BJ (cell line): ENCODE results near the gene CDC6. TPM values are rescaled to one million over a fixed set of nuclear protein-coding genes. Genes with fewer than 3 reads are reported as not detected.
A peak's percentile ranks its signal among the peaks of the same experiment; 100 is the strongest.

ENCODE experiments used
- CTCF ChIA-PET: fragments of 350-600 bp; formaldehyde crosslinking; extraction: SDS; loops from one replicate; lab custom pipeline; 2021; ENCODE audit warnings: antibody characterized with exemption, inconsistent platforms; lab: Yijun Ruan, JAX
- POLR2A ChIA-PET: fragments of 300-600 bp; sonication (Branson Sonifier 250); formaldehyde crosslinking; extraction: SDS; loops from one replicate; lab custom pipeline; 2021; ENCODE audit warnings: antibody characterized with exemption; lab: Charles Lee
- DNase-seq: peaks from one replicate; pipeline ENCODE4 v3.0.0-alpha.2; 2011; ENCODE audit warnings: low read depth
- H3K27me3 ChIP-seq: 2 replicates; pipeline ENCODE4 v1.6.0; 2011; ENCODE audit warnings: low read length; ENCODE audit not compliant: control insufficient read depth, insufficient read depth
- H3K36me3 ChIP-seq: 2 replicates; pipeline ENCODE4 v1.5.1; 2011; ENCODE audit warnings: low read length; ENCODE audit not compliant: control insufficient read depth, insufficient read depth
- H3K4me3 ChIP-seq: 2 replicates; pipeline ENCODE4 v1.5.1; 2011; ENCODE audit warnings: low read depth, mild to moderate bottlenecking, control low read depth, low read length
- polyA plus RNA-seq: library from polyadenylated mRNA; depleted of rRNA; stranded (reverse); fragments of >200 nt; gene quantifications from 2 replicates; pipeline ENCODE4 v1.2.3, GENCODE V29; 2011
- TF ChIP-seq, protein P1 (sequence below): IDR thresholded peaks from 2 replicates; pipeline ENCODE4 v1.5.1; 2011; ENCODE audit warnings: low read depth, mild to moderate bottlenecking, control low read depth, inconsistent platforms, low read length, moderate library complexity; ENCODE audit not compliant: insufficient read depth

The CDC6 gene
- polyA plus RNA-seq, 1 experiment = 5.6 TPM

DNA sequence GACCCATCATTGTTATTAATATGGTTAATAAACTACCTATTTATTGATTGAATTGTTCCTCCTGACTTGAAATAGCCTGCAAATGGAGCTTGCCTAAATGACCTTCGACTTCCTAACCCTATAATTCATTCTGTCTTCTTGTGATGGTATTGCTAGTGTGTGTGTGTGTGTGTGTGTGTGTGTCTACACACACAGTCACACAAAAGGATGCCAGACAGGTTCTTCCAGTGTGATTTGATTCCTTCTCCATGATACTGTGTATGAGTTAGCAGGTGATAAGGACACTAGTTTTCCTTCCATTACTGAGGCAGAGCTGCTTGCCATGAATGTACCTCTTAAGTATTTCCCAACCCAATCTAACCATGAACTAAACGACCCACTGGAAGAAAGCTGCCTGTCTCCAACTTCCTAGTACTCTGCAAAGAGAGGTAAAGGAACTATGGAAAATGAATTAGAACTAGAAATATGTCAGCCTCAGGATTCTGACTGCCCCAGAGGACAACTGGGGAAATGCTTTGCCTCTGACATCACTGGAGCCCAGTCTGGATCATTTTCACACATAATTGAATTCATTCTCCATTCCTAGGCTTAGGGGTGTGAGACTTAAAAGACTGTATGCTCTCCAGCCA, 3.5 kb upstream of the CDC6 start:
- no peaks in the 10 kb centered on the region for H3K27me3 ChIP-seq
- CTCF ChIA-PET = interaction anchor here (0.6 to 2.7 kb wide), 17 partner anchors 9 to 499 kb away, joined by 3 to 16 read pairs (median 4); partner anchors contain the start of genes CSF3 and WIPF2
- peak overlapping the region; percentile 24 for H3K4me3 ChIP-seq
- POLR2A ChIA-PET = interaction anchor here (0.5 to 0.9 kb wide), 2 partner anchors 41 to 1283 kb away, joined by 3 to 5 read pairs; no protein-coding TSS in a partner anchor
- DNase-seq = peak; percentile 70
- H3K36me3 ChIP-seq = peaks cover 4% of the 10 kb centered on the region; the same call in 1 of the 2 replicates
- TF ChIP-seq, protein P1, sequence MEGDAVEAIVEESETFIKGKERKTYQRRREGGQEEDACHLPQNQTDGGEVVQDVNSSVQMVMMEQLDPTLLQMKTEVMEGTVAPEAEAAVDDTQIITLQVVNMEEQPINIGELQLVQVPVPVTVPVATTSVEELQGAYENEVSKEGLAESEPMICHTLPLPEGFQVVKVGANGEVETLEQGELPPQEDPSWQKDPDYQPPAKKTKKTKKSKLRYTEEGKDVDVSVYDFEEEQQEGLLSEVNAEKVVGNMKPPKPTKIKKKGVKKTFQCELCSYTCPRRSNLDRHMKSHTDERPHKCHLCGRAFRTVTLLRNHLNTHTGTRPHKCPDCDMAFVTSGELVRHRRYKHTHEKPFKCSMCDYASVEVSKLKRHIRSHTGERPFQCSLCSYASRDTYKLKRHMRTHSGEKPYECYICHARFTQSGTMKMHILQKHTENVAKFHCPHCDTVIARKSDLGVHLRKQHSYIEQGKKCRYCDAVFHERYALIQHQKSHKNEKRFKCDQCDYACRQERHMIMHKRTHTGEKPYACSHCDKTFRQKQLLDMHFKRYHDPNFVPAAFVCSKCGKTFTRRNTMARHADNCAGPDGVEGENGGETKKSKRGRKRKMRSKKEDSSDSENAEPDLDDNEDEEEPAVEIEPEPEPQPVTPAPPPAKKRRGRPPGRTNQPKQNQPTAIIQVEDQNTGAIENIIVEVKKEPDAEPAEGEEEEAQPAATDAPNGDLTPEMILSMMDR = peak; percentile 45; the same call in 1 of the 2 replicates

DNA sequence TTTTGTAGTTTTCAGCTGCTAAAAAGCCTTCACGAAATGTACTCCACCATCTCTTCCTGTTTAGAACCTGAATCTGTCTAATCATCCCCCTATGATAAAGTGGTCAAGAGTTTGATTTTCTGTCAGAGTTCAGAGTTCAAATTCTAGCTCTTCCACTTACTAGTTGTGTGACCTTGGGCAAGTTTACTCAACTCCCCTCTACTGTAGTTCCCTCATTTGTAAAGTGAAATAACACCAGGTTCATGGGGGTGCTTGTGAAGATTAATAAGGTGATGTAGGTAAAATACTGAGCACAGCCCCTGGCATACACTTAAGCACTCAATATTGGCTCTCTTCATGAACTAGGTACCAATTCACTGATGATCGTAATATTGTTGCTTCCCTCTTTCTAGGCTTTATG, 1.2 kb upstream of the CDC6 start:
- CTCF ChIA-PET = interaction anchor here (0.6 to 1.2 kb wide), 3 partner anchors 68 to 247 kb away, joined by 3 to 5 read pairs (median 4); no protein-coding TSS in a partner anchor
- POLR2A ChIA-PET = no interaction called here

DNA sequence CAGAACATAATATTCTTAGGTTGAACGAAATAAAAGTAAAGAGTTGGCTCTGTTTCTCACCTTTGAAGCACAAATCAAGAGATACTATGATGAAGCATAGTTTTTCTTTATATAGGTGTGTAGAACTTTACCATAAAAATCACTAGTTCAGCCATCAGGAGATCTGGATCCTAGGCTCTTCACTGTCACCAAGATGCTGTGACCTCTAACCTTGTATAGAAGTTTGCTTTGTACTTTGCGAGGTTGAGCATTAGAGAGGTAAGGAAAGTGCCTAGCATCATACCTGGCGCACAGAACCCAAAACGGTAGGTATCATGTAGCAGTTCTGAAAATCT, 553 bp upstream of the CDC6 start:
- POLR2A ChIA-PET = no interaction called here
- CTCF ChIA-PET = interaction anchor here (0.9 kb wide), 1 partner anchor 68 kb away, joined by 4 read pairs; no protein-coding TSS in a partner anchor
- Histone ChIP-seq H3K27me3 (no peaks in the 10 kb centered on the region), H3K4me3 (no peak overlapping the region), H3K36me3 (no peaks in the 10 kb centered on the region)
- TF ChIP-seq, protein P1 = no peak
- DNase-seq = no peak

More for the DNA sequence above, 1.2 kb upstream of the CDC6 start:
- no peaks in the 10 kb centered on the region for H3K27me3 ChIP-seq
- no peaks in the 10 kb centered on the region; the same call in 1 of the 2 replicates for H3K36me3 ChIP-seq
- no peak overlapping the region for H3K4me3 ChIP-seq
- TF ChIP-seq, protein P1 = no peak
- DNase-seq = no peak

DNA sequence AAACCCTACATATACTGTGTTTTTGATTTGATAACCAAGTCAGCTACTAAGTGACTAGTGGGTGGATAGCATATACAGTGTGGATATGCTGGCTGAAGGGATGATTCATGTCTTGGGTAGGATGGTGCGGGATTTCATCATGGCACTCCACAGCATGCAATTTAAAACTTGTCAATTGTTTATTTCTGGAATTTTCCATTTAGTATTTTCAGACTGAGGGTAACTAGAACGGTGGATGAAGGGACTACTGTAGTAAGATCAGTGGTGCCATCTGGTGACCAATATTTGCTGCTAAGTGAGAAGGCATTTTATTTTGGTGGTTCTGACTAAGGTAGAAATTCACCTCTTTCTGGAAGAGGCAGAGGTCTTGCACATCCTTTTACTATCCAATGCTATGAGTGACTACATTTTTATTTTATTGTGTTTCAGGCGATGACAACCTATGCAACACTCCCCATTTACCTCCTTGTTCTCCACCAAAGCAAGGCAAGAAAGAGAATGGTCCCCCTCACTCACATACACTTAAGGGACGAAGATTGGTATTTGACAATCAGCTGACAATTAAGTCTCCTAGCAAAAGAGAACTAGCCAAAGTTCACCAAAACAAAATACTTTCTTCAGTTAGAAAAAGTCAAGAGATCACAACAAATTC, 3.1 kb downstream of the CDC6 start:
- TF ChIP-seq, protein P1 = peak; percentile 67
- peak; percentile 81 for DNase-seq
- Histone ChIP-seq H3K27me3 (no peaks in the 10 kb centered on the region), H3K4me3 (no peak overlapping the region), H3K36me3 (no peaks in the 10 kb centered on the region)
- ChIA-PET POLR2A (interaction anchor here (0.5 kb wide), 1 partner anchor 242 kb away, joined by 16 read pairs; no protein-coding TSS in a partner anchor), CTCF (interaction anchor here (0.7 to 5.1 kb wide), 26 partner anchors 10 to 275 kb away, joined by 3 to 54 read pairs (median 6); partner anchors contain the start of genes CSF3 and WIPF2)

DNA sequence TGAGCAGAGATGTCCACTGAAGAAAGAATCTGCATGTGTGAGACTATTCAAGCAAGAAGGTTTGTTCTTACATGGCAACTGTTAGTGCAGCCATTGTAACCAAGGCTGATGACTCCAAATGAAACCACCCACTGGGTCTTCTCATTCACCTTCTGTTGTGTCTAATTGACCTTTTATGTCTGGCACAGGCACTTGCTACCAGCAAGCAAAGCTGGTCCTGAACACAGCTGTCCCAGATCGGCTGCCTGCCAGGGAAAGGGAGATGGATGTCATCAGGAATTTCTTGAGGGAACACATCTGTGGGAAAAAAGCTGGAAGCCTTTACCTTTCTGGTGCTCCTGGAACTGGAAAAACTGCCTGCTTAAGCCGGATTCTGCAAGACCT, 3.6 kb downstream of the CDC6 start:
- no peak for DNase-seq
- ChIA-PET POLR2A (no interaction called here), CTCF (interaction anchor here (0.6 to 5.1 kb wide), 18 partner anchors 9 to 727 kb away, joined by 3 to 54 read pairs (median 6); partner anchors contain the start of genes CSF3 and WIPF2)
- no peak overlapping the region for H3K4me3 ChIP-seq
- no peaks in the 10 kb centered on the region for H3K27me3 ChIP-seq
- H3K36me3 ChIP-seq = no peaks in the 10 kb centered on the region
- TF ChIP-seq, protein P1 = no peak
